Caco-2 (cell line): ENCODE measurements around the gene ARPC2. TPM values are rescaled to one million over a fixed set of nuclear protein-coding genes. Genes with fewer than 3 reads are reported as not detected.

Source experiments
- BruUV-seq: library from RNA; stranded (reverse); fragments of 400-500 nt; replicated peaks from 2 replicates; lab custom pipeline; 2021; lab: Mats Ljungman, UMichigan
- CTCF ChIA-PET: fragments of 300-600 bp; sonication (Branson Sonifier 250); formaldehyde crosslinking; loops from one replicate; lab custom pipeline; 2022; ENCODE audit warnings: antibody characterized with exemption; lab: Charles Lee
- POLR2A ChIA-PET: fragments of 300-600 bp; sonication (Branson Sonifier 250); formaldehyde crosslinking; loops from one replicate; lab custom pipeline; 2022; ENCODE audit warnings: antibody characterized with exemption; lab: Charles Lee
- DNase-seq, 2 experiments: peaks; one replicate each; pipeline versions ENCODE4 v3.0.0 to v3.0.0-alpha.2; 2020 to 2022
- H3K27me3 ChIP-seq: replicated peaks from 2 replicates; pipeline ENCODE4 v1.6.0; 2011; ENCODE audit warnings: low read length; ENCODE audit not compliant: control insufficient read depth, insufficient read depth
- H3K36me3 ChIP-seq: 2 replicates; pipeline ENCODE4 v1.5.1; 2011; ENCODE audit warnings: low read length; ENCODE audit not compliant: control insufficient read depth, insufficient read depth
- H3K4me1 ChIP-seq: fragments of 250-450 bp; sonication (Bioruptor Pico); 2 replicates; pipeline ENCODE4 v1.5.1; 2020; ENCODE audit warnings: mild to moderate bottlenecking
- H3K4me3 ChIP-seq: 2 replicates; pipeline ENCODE4 v1.5.1; 2011; ENCODE audit warnings: low read depth, mild to moderate bottlenecking, control low read depth, low read length
- H3K9me3 ChIP-seq: fragments of 250-450 bp; sonication (Bioruptor Pico); 2 replicates; pipeline ENCODE4 v1.5.1; 2020; ENCODE audit warnings: mild to moderate bottlenecking, moderate library complexity
- H3K27ac Mint-ChIP-seq: one replicate; pipeline ENCODE4 v1.8.0; 2022; ENCODE audit warnings: mixed read lengths; ENCODE audit not compliant: unreplicated experiment
- H3K27me3 Mint-ChIP-seq: one replicate; pipeline ENCODE4 v1.8.0; 2022; ENCODE audit warnings: mixed read lengths; ENCODE audit not compliant: insufficient read depth, unreplicated experiment
- H3K36me3 Mint-ChIP-seq: one replicate; pipeline ENCODE4 v1.8.0; 2022; ENCODE audit warnings: mild to moderate bottlenecking, mixed read lengths; ENCODE audit not compliant: insufficient read depth, unreplicated experiment
- H3K4me1 Mint-ChIP-seq: one replicate; pipeline ENCODE4 v1.8.0; 2022; ENCODE audit warnings: low read depth, mixed read lengths; ENCODE audit not compliant: unreplicated experiment
- H3K4me3 Mint-ChIP-seq: one replicate; pipeline ENCODE4 v1.8.0; 2022; ENCODE audit warnings: mild to moderate bottlenecking, moderate library complexity, mixed read lengths; ENCODE audit not compliant: unreplicated experiment
- H3K9me3 Mint-ChIP-seq: one replicate; pipeline ENCODE4 v1.8.0; 2022; ENCODE audit warnings: mixed read lengths; ENCODE audit not compliant: unreplicated experiment
- intact Hi-C: fragments of 100-400 bp; cut with micrococcal nuclease; formaldehyde crosslinking; loops from one replicate; pipeline ENCODE4 v1.10.0; 2022; ENCODE audit not compliant: unreplicated experiment
- total RNA-seq: library from RNA; stranded (reverse); gene quantifications from 2 replicates; pipeline ENCODE4 v1.2.3, GENCODE V29; 2022
- TF ChIP-seq, protein P1 (sequence below), 2 experiments: fragments of 200-600 bp in 1 of 2; IDR thresholded peaks; 1 replicate in 1 of 2; 2 replicates in 1 of 2; pipeline versions ENCODE4 v1.5.1 to v1.8.0; 2011 to 2022; ENCODE audit warnings: antibody characterized with exemption in 1 of 2, control low read depth in 1 of 2, inconsistent platforms in 1 of 2, low read depth in 1 of 2, low read length in 1 of 2, mild to moderate bottlenecking in 1 of 2, moderate library complexity in 1 of 2; ENCODE audit not compliant: insufficient read depth in 1 of 2, severe bottlenecking in 1 of 2, unreplicated experiment in 1 of 2

The ARPC2 gene
- total RNA-seq, 1 experiment from 2014 or later: 284 TPM

DNA sequence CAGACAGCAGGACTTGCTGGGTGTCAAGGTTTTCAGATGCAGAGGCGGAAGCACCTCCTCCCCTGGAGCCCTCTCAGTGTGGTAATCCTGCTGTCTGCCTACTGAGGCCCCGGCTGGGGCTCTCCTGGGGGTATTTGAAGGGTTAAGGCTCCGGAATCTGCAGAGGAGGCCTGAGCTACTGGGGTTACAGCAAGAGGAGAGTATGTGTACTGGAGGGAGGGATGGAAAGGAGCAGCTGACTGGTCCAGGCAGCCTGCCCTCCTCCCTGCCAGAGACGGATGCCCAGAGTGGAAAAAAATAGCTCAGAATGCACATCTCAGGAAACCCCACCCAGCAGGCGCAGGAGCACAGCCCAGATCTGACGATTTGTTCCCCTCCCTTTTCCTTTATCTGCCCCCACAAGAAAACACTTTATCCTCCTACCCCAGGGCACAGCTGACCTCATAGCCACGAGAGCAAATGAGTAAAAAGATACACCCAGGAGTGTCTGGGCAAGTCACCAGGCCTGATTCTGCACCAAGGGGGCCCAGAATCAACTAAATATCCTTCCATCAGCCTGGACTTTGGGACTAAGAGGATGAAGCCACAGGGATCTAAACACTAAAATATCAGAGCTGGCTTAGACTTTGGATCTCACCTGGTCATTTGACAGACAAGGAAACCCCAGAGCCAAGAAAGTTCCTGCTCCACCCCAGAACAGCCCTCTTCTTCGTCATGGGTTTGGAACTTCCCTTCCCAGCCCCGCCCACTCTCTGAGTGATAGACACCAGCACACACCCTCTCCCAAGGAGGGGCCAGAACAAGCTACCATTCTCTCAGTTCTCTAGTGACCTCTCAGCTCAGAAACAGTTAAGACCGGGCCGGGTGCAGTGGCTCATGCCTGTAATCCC is 69.8 kb downstream of the ARPC2 start:
- Mint-ChIP-seq H3K36me3 (peaks cover 65% of the 10 kb centered on the region), H3K27ac (peak overlapping the region; percentile 97), H3K4me3 (peak overlapping the region; percentile 68), H3K27me3 (no peaks in the 10 kb centered on the region), H3K4me1 (peaks cover 59% of the 10 kb centered on the region), H3K9me3 (no peaks in the 10 kb centered on the region)
- Histone ChIP-seq H3K36me3 (peaks cover 1% of the 10 kb centered on the region; the same call in 1 of the 2 replicates), H3K4me1 (peaks cover 93% of the 10 kb centered on the region), H3K4me3 (no peak overlapping the region), H3K9me3 (no peaks in the 10 kb centered on the region), H3K27me3 (no peaks in the 10 kb centered on the region)
- POLR2A ChIA-PET: interaction anchor here (0.7 to 1.4 kb wide), 9 partner anchors 7 to 111 kb away, joined by 3 to 20 read pairs (median 6); partner anchors contain the start of genes AAMP, ARPC2 and PNKD
- CTCF ChIA-PET: interaction anchor here (1.0 to 11.4 kb wide), 5 partner anchors 9 to 109 kb away, joined by 3 to 121 read pairs (median 8); partner anchors contain the start of genes AAMP and PNKD
- TF ChIP-seq, protein P1, sequence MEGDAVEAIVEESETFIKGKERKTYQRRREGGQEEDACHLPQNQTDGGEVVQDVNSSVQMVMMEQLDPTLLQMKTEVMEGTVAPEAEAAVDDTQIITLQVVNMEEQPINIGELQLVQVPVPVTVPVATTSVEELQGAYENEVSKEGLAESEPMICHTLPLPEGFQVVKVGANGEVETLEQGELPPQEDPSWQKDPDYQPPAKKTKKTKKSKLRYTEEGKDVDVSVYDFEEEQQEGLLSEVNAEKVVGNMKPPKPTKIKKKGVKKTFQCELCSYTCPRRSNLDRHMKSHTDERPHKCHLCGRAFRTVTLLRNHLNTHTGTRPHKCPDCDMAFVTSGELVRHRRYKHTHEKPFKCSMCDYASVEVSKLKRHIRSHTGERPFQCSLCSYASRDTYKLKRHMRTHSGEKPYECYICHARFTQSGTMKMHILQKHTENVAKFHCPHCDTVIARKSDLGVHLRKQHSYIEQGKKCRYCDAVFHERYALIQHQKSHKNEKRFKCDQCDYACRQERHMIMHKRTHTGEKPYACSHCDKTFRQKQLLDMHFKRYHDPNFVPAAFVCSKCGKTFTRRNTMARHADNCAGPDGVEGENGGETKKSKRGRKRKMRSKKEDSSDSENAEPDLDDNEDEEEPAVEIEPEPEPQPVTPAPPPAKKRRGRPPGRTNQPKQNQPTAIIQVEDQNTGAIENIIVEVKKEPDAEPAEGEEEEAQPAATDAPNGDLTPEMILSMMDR (IDR thresholded peaks at IDR 0.05; ENCODE audit: insufficient read depth in 1 of 2, low read depth in 1 of 2, low read length in 1 of 2, severe bottlenecking in 1 of 2, unreplicated experiment in 1 of 2): no peak
- no TSS peak for BruUV-seq
- intact Hi-C loops: loop anchor here (1.0 kb wide), 1 partner anchor 15 kb away; no protein-coding TSS in a partner anchor
- DNase-seq: peak; percentile 91 to 95

DNA sequence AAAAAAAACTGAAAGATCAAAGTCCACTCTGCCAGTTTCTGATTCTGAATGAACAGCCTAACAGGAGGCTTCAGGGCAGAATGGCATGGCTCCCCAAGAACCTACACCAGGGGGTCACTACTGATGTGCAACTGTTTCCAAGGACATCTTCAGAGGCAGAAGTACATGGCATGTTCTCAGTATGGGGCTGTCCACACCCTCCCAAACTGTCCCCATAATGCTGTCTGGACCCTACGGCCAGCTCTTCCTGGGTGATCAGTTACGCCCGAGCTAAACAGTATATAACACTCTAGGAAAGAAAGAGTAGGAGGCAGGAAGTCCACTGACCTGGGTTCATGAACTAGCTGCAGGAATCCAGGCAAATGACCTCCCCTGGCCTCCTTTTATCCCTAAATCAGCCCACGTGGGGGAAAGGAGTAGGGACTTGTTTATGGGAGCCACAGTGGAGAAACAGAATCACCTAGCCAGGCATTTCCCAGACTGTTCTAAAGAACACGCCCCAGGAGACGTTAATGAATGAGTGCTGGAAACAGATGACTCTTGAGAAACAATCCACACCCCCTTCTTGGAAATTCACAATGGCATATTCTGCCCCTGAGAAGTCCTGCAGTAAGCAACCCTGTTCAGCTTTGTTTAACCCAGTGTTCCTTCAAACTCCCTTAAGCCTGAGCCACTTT is 72.8 kb downstream of the ARPC2 start:
- no peak overlapping the region for H3K4me3 ChIP-seq
- H3K27ac Mint-ChIP-seq: peak overlapping the region; percentile 100
- no peaks in the 10 kb centered on the region for H3K27me3 Mint-ChIP-seq
- ChIA-PET CTCF (interaction anchor here (11.4 kb wide), 1 partner anchor 17 kb away, joined by 121 read pairs; the partner anchor contains the start of genes AAMP and PNKD), POLR2A (interaction anchor here (0.5 to 0.6 kb wide), 2 partner anchors 23 to 32 kb away, joined by 3 to 5 read pairs; no protein-coding TSS in a partner anchor)
- no peaks in the 10 kb centered on the region for H3K9me3 ChIP-seq
- peaks cover 52% of the 10 kb centered on the region for H3K4me1 Mint-ChIP-seq
- peaks cover 88% of the 10 kb centered on the region for H3K4me1 ChIP-seq
- no peaks in the 10 kb centered on the region for H3K27me3 ChIP-seq
- TF ChIP-seq, protein P1 (IDR thresholded peaks at IDR 0.05; ENCODE audit: insufficient read depth in 1 of 2, low read depth in 1 of 2, low read length in 1 of 2, severe bottlenecking in 1 of 2, unreplicated experiment in 1 of 2): no peak
- intact Hi-C loops: loop anchor here (10.0 kb wide), 1 partner anchor 275 kb away; the partner anchor contains the start of genes CNOT9 and USP37
- no TSS peak for BruUV-seq
- no peaks in the 10 kb centered on the region for H3K9me3 Mint-ChIP-seq
- H3K36me3 Mint-ChIP-seq: peaks cover 50% of the 10 kb centered on the region
- no peak for DNase-seq
- peak overlapping the region; percentile 86 for H3K4me3 Mint-ChIP-seq
- H3K36me3 ChIP-seq: no peaks in the 10 kb centered on the region
